Measurements from ENCODE around the gene FANCL.
"Not testable (repeated sequence)": the region's sequence is repeated elsewhere in the genome, so short reads cannot be mapped to it uniquely, and the experiment has no call there.

The FANCL gene

DNA sequence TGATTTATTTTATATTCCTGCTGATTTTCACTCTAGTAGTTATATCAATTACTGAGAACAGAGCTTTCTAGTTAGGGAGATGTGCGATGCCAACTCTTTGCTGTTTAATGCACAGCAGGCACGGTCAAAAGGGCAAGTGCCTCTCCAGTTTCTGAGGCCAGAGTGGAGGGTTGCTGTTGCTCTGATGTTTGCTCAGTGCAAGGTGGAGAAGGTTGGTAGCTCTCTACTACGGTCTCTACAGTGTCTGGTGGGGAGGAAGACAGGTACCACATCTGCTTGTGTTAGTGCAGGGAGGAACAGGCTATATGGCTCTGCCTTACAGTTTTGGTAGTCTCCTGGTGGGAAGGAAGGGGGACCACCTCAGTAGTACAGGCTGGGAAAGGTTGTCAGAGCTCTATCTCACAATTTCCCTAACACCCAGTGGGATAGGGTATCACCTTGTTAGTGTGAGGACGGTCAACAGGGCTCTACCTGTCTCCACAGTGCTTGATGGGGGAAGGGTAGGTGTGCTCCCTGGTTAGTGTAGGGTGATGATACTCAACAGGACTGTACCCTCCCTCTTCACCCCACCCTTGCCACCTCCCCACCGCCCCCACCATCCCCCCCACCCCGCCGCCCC is 85.9 kb downstream of the FANCL start:
- no peak for FAIRE-seq

GRCh38 chr2:58146707-58147106 is 94.4 kb downstream of the FANCL start:
- FAIRE-seq (peak; percentile 71), DNase-seq (ENCODE audit: insufficient read length, low spot score) (no peak)

More for the DNA sequence above, 85.9 kb downstream of the FANCL start:
- no peak for DNase-seq (ENCODE audit: insufficient read length, low spot score)

- FAIRE-seq; DNase-seq (ENCODE audit: insufficient read length, low spot score): not testable (repeated sequence)
Observed at GRCh38 chr2:58145769-58146168, 95.4 kb downstream of the FANCL start.

DNA sequence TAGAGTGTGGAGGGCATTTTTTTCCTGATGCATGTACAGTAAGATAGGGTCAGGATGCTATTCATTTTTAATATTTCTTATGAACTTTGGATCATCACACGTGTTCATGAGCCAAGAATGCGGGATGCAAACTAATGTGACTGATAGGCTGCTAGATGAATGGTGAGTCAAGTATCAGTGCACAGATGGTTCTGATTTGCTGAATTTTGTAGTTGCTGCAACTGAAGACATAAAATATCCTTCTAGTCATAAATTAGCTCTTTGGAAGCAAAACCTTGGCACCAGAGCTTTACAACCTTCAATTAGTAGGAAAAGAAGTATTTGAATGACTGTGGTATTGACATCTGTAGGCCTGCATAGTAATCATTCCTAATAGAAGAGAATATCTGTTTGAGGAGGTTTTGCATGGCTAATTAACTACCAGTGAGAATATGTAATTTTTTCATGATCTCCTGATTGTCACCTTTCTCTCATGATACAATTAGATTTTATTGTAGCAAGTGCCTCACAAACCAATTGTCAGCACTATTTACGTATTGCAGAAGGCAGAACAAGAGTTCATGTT is 100.5 kb downstream of the FANCL start:
- no peak for FAIRE-seq

DNA sequence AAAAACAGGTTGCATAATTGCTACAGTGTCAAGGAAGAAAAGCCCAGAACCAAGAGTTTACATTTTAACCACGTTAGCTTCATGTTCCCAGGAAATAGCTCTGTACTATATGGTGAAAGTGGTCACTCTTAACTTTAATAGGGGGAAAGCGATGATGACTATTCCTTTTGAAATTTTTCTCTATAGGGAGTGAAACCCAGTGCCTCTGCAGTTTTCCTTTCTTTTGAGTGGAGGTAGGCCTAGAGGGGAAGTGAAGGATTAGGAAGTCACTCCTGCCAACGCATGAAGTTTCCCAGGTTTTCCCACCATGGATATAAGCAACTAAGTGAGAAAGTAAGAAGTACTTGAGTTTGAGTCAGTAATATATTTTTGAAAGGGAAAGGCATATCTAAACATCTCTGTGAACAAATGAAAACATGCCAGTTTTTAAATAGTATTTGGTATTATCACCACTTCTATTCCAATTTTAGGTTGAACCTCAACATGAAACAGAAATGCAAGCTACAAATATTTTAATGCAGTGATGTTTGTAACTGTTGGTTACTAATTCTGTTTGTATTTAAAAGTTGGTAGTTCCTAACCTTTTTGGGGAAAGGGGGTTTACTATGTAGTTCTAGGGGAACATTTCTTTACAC is 102.6 kb downstream of the FANCL start:
- FAIRE-seq: no peak

More for the DNA sequence above, 100.5 kb downstream of the FANCL start:
- no peak for DNase-seq (ENCODE audit: insufficient read length, low spot score)

DNA sequence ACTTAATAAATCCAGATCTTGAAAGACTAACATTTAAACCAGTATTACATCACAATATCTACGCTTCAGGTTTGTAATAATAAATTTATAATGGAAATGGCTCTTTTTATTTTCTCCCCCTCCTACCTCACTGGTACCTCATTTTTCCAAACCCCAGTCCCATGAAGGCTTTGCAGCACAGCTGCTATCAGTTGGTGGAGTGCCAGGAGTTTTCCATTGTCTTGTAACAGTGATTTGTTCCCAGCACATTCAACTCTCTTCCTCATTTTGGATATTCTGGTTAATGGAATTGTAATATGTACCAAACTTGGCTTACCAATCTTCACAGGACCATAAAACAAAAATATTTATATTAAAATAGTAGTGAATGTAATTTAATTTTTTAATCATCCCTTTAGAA is 103.3 kb downstream of the FANCL start:
- no peak for FAIRE-seq
- DNase-seq (ENCODE audit: insufficient read length, low spot score): no peak

More for the DNA sequence above, 102.6 kb downstream of the FANCL start:
- DNase-seq (ENCODE audit: insufficient read length, low spot score): no peak

- DNase-seq (ENCODE audit: insufficient read length, low spot score) (no peak), FAIRE-seq (no peak)
Observed at GRCh38 chr2:58137221-58137620, 103.9 kb downstream of the FANCL start.

DNA sequence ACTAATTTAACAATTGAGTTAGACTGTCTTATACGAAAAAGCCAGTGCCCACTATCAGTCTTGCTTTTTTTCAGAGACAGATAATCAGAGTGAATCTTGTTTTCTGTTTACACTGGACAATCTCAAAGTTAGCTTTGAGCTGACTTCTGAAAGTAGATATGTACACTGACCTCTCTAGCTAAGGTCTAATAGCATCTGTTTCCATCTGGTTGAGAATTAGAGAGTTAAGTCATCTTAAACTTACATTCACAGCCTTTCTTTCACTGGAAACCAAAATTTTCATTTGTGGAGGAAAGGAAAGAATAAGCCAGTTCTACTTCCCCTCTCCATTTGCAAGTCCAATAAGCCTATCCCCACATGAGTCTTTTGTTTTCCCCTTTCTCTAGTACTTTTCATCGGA is 105.3 kb downstream of the FANCL start:
- FAIRE-seq: no peak
- DNase-seq (ENCODE audit: insufficient read length, low spot score): no peak

DNA sequence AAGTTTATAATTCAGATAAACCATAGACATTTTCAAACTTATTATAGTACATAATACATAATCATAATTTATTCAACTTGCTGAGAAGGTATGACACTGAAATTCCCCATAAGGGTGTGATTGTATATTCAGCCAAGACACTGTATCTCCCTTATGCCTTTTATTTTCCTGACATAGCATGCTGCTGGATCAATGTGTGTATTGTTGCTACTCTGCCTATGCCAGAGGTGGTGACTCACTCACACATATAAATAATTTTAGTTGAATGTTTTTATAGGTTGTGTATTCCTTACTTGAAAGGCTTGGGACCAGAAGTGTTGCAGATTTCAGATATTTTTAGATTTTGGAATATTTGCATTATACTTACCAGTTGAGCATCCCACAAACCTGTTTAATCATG is 107.7 kb downstream of the FANCL start:
- DNase-seq (ENCODE audit: insufficient read length, low spot score): no peak
- FAIRE-seq: no peak

- no peak for DNase-seq (ENCODE audit: insufficient read length, low spot score)
- no peak for FAIRE-seq
Observed at GRCh38 chr2:58131191-58132011, 109.7 kb downstream of the FANCL start.

GRCh38 chr2:58130238-58130637 is 110.9 kb downstream of the FANCL start:
- no peak for DNase-seq (ENCODE audit: insufficient read length, low spot score)
- no peak for FAIRE-seq

DNA sequence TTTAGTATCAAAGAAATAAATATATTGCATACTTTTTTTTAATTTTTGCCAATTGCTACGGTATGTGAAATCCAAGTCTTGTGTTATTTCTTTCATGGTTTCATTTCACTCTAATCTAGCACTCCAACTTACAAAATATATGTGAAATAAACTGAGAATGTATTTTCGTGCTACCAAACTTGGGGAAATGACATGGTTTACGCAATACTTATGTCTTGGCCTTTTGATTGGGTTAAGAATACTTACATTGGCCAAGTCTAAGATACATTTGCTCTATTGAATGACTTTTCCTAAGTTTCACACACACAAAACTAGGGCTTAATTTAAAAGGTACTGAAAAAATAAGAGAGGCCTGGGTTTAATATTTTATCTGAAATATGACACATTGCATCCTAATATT is 114.0 kb downstream of the FANCL start:
- no peak for FAIRE-seq
- DNase-seq (ENCODE audit: insufficient read length, low spot score): no peak

DNA sequence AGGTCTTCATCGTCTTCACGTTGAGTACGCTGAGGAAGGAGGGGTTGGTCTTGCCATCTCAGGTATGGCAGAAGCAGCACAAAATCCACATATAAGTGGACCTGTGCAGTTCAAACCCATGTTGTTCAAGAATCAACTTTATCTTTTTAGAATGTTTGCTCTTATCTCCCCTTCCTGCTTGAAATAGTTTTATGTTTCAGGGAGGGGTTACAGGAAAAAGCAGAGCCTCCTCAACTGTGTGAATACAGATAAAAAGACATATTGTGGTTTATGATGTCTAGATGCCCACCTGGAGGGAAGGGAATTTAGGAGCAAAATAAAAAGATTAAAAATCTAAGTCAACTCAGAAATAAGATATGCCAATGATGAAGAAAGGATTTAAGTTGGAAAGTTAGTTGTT is 118.6 kb downstream of the FANCL start:
- DNase-seq (ENCODE audit: insufficient read length, low spot score) (no peak), FAIRE-seq (no peak)

DNA sequence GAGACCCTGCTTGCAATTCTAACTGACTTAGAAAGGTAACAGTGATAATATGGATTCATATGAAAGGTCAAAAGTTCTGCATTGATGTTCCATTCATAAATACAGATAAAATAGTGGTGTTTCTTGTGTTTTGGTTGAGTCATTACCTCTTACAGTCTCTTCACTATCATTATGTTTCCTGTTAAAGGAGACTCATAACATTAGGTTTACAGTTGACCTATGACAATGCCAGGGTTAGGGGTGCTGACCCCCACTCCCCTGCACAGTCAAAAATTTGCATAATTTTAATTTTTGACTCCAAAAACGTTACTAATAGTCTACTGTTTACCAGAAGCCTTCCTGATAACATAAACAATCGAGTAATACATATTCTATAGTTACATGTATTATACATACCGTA is 119.1 kb downstream of the FANCL start:
- DNase-seq (ENCODE audit: insufficient read length, low spot score): no peak
- no peak for FAIRE-seq

- DNase-seq (ENCODE audit: insufficient read length, low spot score) (no peak), FAIRE-seq (no peak)
Observed at GRCh38 chr2:58120626-58121229, 120.4 kb downstream of the FANCL start.

- DNase-seq (ENCODE audit: insufficient read length, low spot score); FAIRE-seq: not testable (repeated sequence)
Observed at GRCh38 chr2:58113563-58113962, 127.6 kb downstream of the FANCL start.

DNA sequence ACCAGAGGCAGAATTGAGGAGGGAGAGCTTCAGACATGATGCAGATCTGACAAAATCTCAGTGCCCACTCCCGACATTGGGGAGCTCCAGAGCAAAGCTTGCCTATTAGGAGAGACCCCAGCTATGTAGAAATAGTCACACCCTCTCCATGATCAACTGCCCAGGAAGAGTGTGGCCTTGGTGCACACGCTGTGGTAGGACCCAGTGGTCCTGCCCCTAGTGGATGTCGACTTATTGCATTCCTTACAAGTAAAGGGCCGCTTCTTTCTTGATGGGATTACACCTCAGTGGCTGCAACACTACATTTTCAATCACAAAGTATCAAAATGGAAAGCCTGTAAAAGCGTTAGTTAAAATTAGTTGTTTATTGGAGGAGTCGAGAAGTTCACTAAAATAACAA is 130.4 kb downstream of the FANCL start:
- DNase-seq (ENCODE audit: insufficient read length, low spot score) (no peak), FAIRE-seq (no peak)

DNA sequence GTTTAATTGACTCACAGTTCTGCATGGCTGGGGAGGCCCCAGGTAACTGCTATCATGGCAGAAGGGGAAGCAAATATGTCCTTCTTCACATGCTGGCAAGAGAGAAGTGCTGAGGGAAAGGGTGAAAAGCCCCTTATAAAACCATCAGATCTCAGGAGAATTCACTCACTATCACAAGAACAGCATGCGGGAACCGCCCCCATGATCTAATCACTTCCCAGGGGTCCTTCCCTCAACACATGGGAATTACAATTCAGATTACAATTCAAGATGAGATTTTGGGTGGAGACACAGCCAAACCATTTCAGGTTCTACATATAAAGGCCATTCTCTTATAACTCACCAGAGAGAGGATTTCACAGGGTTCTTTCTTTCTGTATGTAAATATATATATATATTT is 131.6 kb downstream of the FANCL start:
- FAIRE-seq: no peak
- no peak for DNase-seq (ENCODE audit: insufficient read length, low spot score)
